Measurements from ENCODE around the gene PTPRU.

GRCh38 chr1:29238620-29239002 lies 2.3 kb downstream of the PTPRU start:
- TF ChIP-seq, protein P1, sequence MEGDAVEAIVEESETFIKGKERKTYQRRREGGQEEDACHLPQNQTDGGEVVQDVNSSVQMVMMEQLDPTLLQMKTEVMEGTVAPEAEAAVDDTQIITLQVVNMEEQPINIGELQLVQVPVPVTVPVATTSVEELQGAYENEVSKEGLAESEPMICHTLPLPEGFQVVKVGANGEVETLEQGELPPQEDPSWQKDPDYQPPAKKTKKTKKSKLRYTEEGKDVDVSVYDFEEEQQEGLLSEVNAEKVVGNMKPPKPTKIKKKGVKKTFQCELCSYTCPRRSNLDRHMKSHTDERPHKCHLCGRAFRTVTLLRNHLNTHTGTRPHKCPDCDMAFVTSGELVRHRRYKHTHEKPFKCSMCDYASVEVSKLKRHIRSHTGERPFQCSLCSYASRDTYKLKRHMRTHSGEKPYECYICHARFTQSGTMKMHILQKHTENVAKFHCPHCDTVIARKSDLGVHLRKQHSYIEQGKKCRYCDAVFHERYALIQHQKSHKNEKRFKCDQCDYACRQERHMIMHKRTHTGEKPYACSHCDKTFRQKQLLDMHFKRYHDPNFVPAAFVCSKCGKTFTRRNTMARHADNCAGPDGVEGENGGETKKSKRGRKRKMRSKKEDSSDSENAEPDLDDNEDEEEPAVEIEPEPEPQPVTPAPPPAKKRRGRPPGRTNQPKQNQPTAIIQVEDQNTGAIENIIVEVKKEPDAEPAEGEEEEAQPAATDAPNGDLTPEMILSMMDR (IDR thresholded peaks at IDR 0.05; ENCODE audit: low read depth, low read length): no peak
- TF ChIP-seq MYC (IDR thresholded peaks at IDR 0.05; ENCODE audit: low read depth, low read length): no peak
- no peak for TF ChIP-seq MAX (IDR thresholded peaks at IDR 0.05; ENCODE audit: low read depth, low read length)
- TF ChIP-seq POLR2A (IDR thresholded peaks at IDR 0.05; ENCODE audit: extremely low read depth, insufficient read length): no peak
